Muscle of leg (tissue), 11 donors: ENCODE data around the gene SULT6B1. TPM values are rescaled to one million over a fixed set of nuclear protein-coding genes. Genes with fewer than 3 reads are reported as not detected.

Experiments
- DNase-seq: peaks from one replicate; pipeline ENCODE4 v3.0.0; 2013
- H3K27ac ChIP-seq: one replicate; pipeline ENCODE4 v1.5.1; 2013; ENCODE audit warnings: mild to moderate bottlenecking, low read length, control low read depth
- H3K27me3 ChIP-seq: one replicate; pipeline ENCODE4 v1.6.1; 2013; ENCODE audit warnings: low read length; ENCODE audit not compliant: control insufficient read depth, insufficient read depth
- H3K36me3 ChIP-seq: one replicate; pipeline ENCODE4 v1.6.1; 2013; ENCODE audit warnings: low read length; ENCODE audit not compliant: control insufficient read depth, insufficient read depth
- H3K4me1 ChIP-seq: one replicate; pipeline ENCODE4 v1.6.1; 2013; ENCODE audit warnings: low read length; ENCODE audit not compliant: control insufficient read depth, insufficient read depth
- H3K4me3 ChIP-seq: one replicate; pipeline ENCODE4 v1.5.1; 2013; ENCODE audit warnings: low read length, control low read depth
- H3K9me3 ChIP-seq: replicated peaks from 2 replicates; pipeline ENCODE4 v1.6.1; 2013; ENCODE audit warnings: low read depth, low read length; ENCODE audit not compliant: control insufficient read depth
- WGBS: methylation state at CpG from one replicate; pipeline ENCODE4 v1.1.5; 2013; ENCODE audit warnings: missing lambda C conversion rate; ENCODE audit not compliant: insufficient coverage; 5-methylcytosine and 5-hydroxymethylcytosine counted together
- polyA plus RNA-seq, 8 donors: library from polyadenylated mRNA; unstranded; fragments of 120-200 nt; gene quantifications; one replicate each; pipeline versions ENCODE4 v1.2.1 to v1.2.3, GENCODE V29; 2013; ENCODE audit warnings: inconsistent platforms in 1 of 8, low replicate concordance in 1 of 8; ENCODE audit not compliant: insufficient read length in 8 of 8, insufficient read depth in 1 of 8
- total RNA-seq: library from RNA; stranded (reverse); fragments of 120-200 nt; gene quantifications from one replicate; pipeline ENCODE4 v1.2.4, GENCODE V29; 2013

Gene SULT6B1
- total and polyA plus RNA-seq, 9 donors: not detected

DNA sequence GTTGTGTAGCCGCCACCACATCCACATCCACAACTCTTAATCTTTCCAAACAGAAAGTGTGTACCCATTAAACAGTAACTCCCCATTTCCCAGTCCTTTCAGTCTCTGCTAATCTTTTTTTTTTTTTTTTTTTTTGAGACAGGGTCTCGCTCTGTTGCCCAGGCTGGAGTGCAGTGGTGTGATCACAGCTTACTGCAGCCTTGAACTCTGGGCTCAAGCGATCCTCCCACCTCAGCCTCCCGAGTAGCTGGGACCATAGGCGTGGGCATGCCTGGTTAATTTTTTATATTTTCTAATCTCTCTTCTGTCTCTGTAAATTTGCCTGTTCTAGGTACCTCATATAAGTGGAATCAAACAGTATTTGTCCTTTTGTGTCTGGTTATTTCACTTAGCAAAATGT, 35.2 kb downstream of the SULT6B1 start:
- Histone ChIP-seq H3K27me3 (no peaks in the 10 kb centered on the region), H3K27ac (no peak overlapping the region), H3K4me1 (peaks cover 15% of the 10 kb centered on the region), H3K4me3 (no peak overlapping the region), H3K36me3 (peaks cover 19% of the 10 kb centered on the region), H3K9me3 (no peaks in the 10 kb centered on the region)
- DNase-seq: no peak
- 100% methylated on average over 1 of the region's 5 CpGs for WGBS

DNA sequence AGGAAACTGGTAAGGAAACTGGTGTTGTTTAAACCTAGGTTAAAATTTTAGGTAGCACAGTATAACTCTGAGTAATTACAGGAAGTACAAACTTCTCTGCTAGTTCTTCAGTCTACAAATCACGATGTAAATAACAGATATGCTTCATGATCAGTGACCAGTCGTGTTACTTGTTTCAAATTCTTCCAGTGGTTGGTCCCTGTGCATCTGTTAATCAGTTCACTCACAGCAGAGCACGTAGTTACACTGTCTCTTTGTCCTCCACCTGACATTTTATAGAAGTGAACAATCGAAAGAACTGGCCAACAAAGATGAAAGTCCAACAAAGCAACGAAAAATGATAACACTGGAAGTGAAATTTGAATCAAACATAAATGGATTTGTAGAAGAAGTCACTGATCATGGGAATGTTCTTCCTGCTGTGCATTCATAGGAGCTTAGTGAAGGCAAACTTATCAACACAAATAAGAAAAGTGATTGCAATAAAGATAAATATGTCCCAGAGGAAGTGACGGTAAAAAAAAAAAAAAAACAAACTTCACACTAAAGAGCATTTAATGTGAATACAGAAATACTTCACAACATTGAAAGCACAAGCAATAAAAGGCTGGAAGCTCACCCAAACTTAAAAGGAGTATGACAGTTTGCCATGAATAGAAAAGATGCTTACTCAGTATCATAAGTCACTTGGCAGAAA, 38.7 kb downstream of the SULT6B1 start:
- Histone ChIP-seq H3K9me3 (no peaks in the 10 kb centered on the region), H3K36me3 (peaks cover 43% of the 10 kb centered on the region), H3K4me1 (no peaks in the 10 kb centered on the region), H3K27me3 (no peaks in the 10 kb centered on the region), H3K4me3 (no peak overlapping the region), H3K27ac (no peak overlapping the region)
- peak; percentile 16 for DNase-seq
- 61% methylated on average over 2 of the region's 6 CpGs for WGBS

DNA sequence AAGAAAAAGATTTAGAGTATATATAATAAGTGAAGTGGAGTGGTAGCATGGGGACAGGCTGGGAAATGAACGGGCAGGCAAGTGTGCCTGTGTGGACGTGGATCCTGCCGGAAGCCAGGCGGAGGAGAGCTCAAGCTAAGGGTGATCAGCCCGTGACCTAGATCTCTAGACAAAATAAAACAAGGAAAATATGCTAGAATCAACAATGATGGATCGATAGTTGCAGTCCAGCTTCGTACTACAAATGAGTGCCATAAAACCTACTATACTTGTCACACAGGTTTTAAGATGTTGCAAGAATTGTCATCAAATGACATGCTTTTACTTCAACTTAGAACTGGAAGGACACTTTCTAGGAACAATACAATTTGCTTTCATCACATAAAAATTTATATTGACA, 40.1 kb downstream of the SULT6B1 start:
- DNase-seq: no peak
- no peaks in the 10 kb centered on the region for H3K27me3 ChIP-seq
- H3K36me3 ChIP-seq: peaks cover 46% of the 10 kb centered on the region
- no peaks in the 10 kb centered on the region for H3K9me3 ChIP-seq
- H3K27ac ChIP-seq: no peak overlapping the region
- WGBS: 95% methylated on average over 4 of the region's 7 CpGs
- no peak overlapping the region for H3K4me3 ChIP-seq
- no peaks in the 10 kb centered on the region for H3K4me1 ChIP-seq

DNA sequence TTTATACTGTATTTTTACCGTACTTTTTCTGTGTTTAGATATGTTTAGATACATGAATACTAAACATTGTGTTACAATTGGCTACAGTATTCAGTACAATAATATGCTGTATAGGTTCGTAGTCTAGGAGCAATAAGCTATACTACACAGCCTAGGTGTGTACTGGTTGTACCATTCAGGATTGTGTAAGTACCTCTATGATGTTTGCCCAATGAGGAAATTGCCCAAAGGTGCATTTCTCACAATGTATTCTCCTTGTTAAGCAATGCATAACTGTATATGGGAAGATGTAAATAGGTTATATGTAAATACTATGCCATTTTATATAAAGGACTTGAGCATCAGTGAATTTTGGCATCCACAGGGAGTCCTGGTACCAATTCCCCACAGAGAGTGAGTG, 42.4 kb downstream of the SULT6B1 start:
- Histone ChIP-seq H3K9me3 (no peaks in the 10 kb centered on the region), H3K4me1 (no peaks in the 10 kb centered on the region), H3K27me3 (no peaks in the 10 kb centered on the region), H3K27ac (no peak overlapping the region), H3K36me3 (peaks cover 48% of the 10 kb centered on the region), H3K4me3 (no peak overlapping the region)
- DNase-seq: no peak
- no CpG with 5 or more reads among the region's 2 CpGs for WGBS

DNA sequence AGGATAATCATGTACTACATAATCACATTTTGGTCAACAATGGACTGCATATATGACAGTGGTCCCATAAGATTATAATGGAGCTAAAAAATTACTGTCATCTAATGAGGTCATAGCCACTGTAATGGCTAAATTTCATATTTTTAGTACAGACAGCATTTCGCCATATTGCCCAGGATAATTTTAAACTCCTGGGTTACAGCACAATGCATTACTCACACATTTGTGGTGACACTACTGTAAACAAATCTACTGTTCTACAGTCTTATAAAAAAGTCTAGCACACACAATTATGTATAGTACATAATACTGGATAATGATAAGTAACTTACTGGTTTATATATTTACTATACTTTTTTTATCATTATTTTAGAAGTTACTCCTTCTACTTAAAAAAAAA, 44.5 kb downstream of the SULT6B1 start:
- no peak overlapping the region for H3K27ac ChIP-seq
- no CpG with 5 or more reads among the region's 1 CpG for WGBS
- DNase-seq: no peak
- no peaks in the 10 kb centered on the region for H3K27me3 ChIP-seq
- no peaks in the 10 kb centered on the region for H3K4me1 ChIP-seq
- no peaks in the 10 kb centered on the region for H3K9me3 ChIP-seq
- peaks cover 58% of the 10 kb centered on the region for H3K36me3 ChIP-seq
- H3K4me3 ChIP-seq: no peak overlapping the region

DNA sequence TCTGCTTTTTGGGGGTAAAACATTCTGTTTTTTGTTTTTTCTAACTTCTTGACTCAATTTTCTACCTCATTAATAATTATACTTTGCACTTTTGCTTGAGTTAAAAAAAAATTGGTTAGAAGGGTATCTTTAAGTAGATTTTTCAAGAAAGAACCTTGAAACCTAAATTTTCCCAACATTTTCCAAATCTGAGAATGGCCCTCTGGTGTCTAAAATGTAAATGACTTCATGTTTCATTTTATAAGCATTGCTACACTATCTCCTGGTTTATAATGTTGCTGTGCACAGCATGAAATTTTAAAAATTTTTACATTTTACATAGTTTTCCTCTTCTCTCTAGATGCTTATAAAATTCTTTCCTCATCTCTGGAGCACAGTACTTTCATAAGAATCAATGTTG, 45.9 kb downstream of the SULT6B1 start:
- Histone ChIP-seq H3K9me3 (no peaks in the 10 kb centered on the region), H3K4me1 (no peaks in the 10 kb centered on the region), H3K36me3 (peaks cover 52% of the 10 kb centered on the region), H3K4me3 (no peak overlapping the region), H3K27me3 (no peaks in the 10 kb centered on the region), H3K27ac (no peak overlapping the region)
- DNase-seq: no peak

DNA sequence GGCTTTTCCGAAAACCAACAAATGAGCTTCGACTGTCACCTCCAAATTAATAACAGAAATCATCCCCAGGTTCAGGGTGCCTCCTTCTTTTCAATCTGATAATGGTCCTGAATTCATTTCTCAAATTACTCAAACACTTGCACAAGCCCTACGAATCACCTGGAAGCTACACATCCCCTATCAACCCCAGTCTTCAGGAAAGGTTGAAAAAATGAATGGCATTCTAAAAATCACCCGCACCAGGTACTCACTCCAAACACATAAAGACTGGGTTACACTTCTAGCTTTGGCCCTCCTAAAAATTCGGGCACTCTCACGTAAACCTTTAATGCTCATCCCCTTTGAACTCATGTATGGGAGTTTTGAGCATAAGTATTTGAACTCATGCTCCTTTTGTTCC, 55.6 kb downstream of the SULT6B1 start:
- Histone ChIP-seq H3K27ac (no peak overlapping the region), H3K4me3 (no peak overlapping the region), H3K36me3 (peaks cover 70% of the 10 kb centered on the region), H3K27me3 (no peaks in the 10 kb centered on the region), H3K9me3 (no peaks in the 10 kb centered on the region), H3K4me1 (no peaks in the 10 kb centered on the region)
- 100% methylated on average over 3 of the region's 6 CpGs for WGBS
- DNase-seq: no peak

DNA sequence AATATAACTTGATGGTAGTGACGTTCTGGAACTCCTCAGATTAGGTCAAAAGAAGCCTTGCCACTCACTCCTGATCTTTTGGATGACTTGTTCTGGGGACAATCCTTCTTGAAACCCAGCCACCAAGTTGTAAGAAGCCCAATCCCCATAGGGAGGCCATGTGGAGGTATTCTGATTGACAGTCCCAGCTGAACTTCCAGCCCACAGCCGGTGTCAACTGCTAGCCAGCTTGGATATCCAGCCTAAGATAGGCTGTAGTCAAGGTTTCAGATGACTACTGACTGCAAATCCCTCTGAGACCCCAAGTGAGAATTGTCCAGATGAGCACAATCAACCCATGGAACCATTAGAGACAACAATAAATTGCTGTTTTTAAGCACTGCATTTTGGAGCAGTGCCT, 63.1 kb downstream of the SULT6B1 start:
- peak; percentile 82 for DNase-seq
- H3K27me3 ChIP-seq: no peaks in the 10 kb centered on the region
- peak overlapping the region; percentile 87 for H3K27ac ChIP-seq
- H3K9me3 ChIP-seq: no peaks in the 10 kb centered on the region
- WGBS: 72% methylated on average over 2 of the region's 2 CpGs
- H3K4me3 ChIP-seq: no peak overlapping the region
- peaks cover 57% of the 10 kb centered on the region for H3K36me3 ChIP-seq
- peaks cover 6% of the 10 kb centered on the region for H3K4me1 ChIP-seq

DNA sequence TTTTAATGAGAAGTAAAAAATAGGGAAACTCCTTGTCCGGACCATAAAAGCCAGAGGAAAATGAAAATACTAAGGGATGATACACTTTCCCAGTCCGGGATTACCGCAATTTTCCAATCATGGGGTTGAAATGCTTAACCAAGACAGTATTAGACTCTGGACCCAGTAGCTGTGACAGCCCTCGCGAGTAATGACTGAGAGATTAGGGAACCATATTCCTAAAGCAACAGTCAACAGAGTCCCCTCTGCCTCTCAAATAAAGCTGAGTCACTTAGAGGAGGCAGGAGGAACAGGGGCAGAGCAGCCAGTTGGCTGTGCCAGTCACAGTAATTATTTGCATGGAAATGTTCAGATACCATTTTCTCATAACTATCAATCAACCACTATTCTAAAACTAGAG, 69.3 kb downstream of the SULT6B1 start:
- Histone ChIP-seq H3K27ac (no peak overlapping the region), H3K4me1 (no peaks in the 10 kb centered on the region), H3K9me3 (no peaks in the 10 kb centered on the region), H3K4me3 (no peak overlapping the region), H3K27me3 (no peaks in the 10 kb centered on the region), H3K36me3 (peaks cover 53% of the 10 kb centered on the region)
- DNase-seq: no peak
- 98% methylated on average over 5 of the region's 5 CpGs for whole genome bisulfite sequencing
